Measurements from ENCODE around the gene CHAF1B.

The CHAF1B gene

DNA sequence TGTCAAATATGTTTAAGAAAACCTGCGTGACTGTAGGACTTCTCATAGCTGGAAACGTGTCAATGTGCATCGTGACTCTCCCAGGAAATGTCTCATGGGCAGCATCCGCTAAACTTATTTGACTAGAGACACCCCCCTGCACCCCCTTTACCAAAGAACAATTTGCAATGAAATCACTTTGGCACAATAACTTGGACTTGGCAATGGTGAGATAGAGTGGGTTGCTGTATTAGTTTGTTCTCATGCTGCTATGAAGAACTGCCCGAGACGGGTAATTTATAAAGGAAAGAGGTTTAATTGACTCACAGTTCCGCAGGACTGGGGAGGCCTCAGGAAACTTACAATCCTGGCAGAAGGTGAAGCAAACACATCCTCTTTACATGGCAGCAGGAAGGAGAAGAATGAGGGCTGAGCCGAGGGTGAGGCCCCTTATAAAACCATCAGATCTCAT, 80.9 kb downstream of the CHAF1B start:
- no peak for TF ChIP-seq EZH2phosphoT487 (IDR thresholded peaks at IDR 0.05; ENCODE audit: borderline replicate concordance, low read length)
- TF ChIP-seq, protein P1, sequence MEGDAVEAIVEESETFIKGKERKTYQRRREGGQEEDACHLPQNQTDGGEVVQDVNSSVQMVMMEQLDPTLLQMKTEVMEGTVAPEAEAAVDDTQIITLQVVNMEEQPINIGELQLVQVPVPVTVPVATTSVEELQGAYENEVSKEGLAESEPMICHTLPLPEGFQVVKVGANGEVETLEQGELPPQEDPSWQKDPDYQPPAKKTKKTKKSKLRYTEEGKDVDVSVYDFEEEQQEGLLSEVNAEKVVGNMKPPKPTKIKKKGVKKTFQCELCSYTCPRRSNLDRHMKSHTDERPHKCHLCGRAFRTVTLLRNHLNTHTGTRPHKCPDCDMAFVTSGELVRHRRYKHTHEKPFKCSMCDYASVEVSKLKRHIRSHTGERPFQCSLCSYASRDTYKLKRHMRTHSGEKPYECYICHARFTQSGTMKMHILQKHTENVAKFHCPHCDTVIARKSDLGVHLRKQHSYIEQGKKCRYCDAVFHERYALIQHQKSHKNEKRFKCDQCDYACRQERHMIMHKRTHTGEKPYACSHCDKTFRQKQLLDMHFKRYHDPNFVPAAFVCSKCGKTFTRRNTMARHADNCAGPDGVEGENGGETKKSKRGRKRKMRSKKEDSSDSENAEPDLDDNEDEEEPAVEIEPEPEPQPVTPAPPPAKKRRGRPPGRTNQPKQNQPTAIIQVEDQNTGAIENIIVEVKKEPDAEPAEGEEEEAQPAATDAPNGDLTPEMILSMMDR (IDR thresholded peaks at IDR 0.05; ENCODE audit: low read depth, low read length, poor library complexity, severe bottlenecking): no peak
- no peak overlapping the region for H3K27ac ChIP-seq (ENCODE audit: low read depth, low read length)
- no peaks in the 10 kb centered on the region for H3K36me3 ChIP-seq (ENCODE audit: control insufficient read depth, low read length)
- H4K20me1 ChIP-seq (ENCODE audit: control insufficient read depth, insufficient read depth, low read depth, low read length): no peaks in the 10 kb centered on the region
- H3K4me3 ChIP-seq (ENCODE audit: low read length): no peak overlapping the region
- no peaks in the 10 kb centered on the region for H3K4me1 ChIP-seq (ENCODE audit: control insufficient read depth, low read length)
- H3K27me3 ChIP-seq (ENCODE audit: control insufficient read depth, low read length): peaks cover 3% of the 10 kb centered on the region; the same call in 1 of the 2 replicates
- H3F3A ChIP-seq (ENCODE audit: control insufficient read depth, insufficient read depth): no peaks in the 10 kb centered on the region
- H3K4me2 ChIP-seq (ENCODE audit: low read length): no peak overlapping the region
- no peaks in the 10 kb centered on the region for H3K9me3 ChIP-seq (ENCODE audit: control insufficient read depth, insufficient read depth, low read length)
- no peaks in the 10 kb centered on the region for H3K9me2 ChIP-seq (replicated peaks; ENCODE audit: control insufficient read depth, low read length)
- no peaks in the 10 kb centered on the region for H3K79me2 ChIP-seq (ENCODE audit: control insufficient read depth, low read length)

All from DOHH2 (cell line).